Epidermal melanocyte (primary cell): ENCODE data around the gene SULT1C3.

Experiments used
- DNase-seq: peaks from one replicate; pipeline ENCODE4 v3.0.0; 2011; ENCODE audit warnings: low spot score; ENCODE audit not compliant: insufficient read length

The SULT1C3 gene

DNA sequence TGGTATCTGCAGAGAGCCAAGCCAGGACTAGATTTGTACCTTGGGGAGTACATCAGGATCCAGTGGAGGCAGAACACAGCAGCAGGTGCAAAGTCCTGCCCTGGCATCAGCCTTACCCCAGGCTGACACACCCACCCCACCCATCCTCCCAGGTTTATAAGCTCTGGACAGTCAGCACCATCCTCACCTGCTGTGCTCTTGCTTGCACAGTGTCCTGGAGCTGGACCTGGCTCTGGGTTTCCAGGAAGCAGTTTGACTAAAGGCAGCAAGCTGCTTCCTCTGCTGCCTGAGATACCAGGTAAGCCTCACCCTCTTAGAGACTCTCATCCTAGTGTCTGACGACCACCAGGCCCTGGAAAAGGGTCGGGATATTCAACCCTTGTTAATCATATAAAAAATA, at the start of gene SULT1C3:
SULT1C3 (plus strand) TSS at position 183 of the 400 bp plus-strand sequence. CDS start 7,227 bp downstream, outside the sequence.
- DNase-seq, result no peak

DNA sequence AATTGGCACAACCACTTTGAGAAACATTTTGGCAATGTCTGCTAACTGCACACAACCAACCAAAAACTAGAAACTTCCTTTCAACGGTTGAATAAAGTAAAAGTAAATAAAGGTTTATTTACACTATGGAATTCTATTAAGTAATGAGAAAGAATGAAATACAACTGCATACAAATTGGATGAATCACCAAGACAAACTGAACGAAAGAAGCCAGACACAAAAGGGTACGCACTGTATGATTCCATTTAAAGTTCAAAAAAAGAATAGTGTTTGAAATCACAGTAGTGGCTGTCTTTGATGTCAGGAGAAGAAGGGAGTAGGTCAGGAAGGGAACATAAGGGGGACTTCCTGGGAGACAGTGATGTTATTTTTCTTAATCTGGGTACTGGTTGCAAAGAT, 46.5 kb upstream of the SULT1C3 start:
- no peak for DNase-seq

DNA sequence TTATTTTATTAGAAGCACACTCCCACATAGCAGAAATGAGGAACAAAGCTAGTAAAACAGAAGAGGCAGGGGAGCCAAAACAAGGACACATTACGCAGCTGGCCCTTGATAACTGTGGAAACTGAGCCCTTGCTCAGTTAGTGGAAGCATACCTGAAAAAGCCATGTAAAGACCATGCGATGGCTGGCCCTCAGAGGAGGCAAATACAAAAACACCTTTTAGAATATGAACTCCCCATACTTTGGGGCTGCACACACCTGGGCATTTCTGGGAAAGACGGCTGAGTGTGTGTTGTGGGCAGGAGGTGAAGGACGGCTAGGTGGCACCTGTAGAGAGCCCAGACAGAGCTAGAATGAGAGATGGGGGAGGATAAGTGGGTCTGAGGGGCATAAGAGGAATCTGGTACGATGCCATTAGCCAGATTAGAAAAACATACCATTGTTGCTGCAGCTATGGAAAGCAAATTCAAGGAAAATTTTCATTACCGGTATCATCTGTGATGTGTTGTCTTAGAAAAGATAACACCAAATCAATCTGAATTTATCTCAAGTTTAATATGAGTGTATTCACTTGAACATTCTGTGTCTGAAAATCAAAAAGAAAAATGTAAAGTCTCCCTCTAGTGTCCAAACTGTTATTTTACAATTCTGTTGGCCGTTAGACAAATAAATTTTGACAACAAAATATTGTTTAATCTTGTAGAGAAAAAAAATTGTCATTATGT, 45.2 kb upstream of the SULT1C3 start:
- DNase-seq, result no peak

DNA sequence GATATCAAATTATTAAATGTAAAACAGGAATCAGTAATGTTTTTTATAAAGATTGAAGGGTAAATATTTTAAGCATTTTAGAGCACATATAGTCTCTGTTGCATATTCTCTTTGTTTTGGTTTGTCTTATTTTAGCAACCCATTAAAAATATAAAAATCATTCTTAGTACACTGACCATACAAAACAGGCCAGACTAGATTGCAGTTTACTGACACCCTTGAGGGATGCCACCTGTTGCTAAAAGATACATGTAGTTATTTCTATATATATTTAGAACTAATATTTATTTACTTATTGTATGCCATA, 44.7 kb upstream of the SULT1C3 start:
- no peak for DNase-seq

DNA sequence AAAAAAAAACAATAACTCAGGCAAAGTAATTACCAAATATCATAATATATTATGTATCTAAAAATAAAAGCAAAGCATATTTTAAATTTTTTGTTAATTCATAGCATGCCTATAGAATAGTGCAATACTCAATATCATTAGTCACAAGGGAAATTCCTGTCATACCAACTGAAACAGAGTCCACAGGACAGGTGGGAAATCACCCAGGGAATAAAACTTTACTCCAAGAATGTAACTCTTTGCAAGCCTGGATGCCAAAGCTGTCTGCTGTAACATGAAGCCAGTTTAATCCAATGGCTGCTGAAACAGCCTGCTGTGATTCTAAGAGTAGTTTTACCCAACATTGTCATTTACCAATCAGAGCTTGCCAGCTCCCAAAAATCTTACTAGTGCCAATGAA, 40.0 kb upstream of the SULT1C3 start:
- DNase-seq, result no peak

DNA sequence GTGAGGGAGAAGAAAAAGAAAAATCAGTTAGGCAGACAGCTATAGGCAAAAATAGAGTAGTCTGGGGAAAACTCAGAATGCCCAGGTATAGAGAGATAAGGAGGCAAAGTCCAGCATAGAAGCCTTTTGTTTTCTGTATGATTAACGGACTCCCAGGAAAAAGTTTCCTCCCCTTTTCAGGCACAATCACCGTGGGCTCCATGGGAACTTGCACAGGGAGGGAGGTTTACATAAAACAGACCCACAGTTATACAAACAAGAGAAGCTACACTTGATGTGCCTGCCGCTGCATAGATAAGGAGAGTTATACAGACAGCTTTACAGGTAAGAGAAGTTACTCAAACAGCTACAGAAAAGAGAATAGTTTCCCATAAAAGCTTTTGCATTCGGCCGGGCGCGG, 39.2 kb upstream of the SULT1C3 start:
- no peak for DNase-seq

DNA sequence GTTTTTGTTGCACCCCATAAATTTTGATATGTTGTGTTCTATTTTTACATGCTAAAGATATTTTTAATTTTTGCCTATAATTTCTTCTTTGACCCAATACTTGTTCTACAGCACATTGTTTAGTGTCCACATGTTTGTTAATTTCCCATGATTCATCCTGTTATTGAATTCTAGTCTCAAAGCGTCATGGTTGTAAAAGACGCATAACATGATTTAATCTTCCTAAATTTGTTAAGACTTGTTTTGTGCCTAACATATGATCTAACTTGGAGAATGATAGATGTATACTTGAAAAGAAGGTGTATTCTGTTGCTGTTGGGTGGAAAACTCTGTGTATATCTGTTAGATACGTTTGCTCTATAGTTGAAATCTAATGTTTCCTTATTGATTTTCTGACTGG, 27.1 kb upstream of the SULT1C3 start:
- DNase-seq, result no peak

DNA sequence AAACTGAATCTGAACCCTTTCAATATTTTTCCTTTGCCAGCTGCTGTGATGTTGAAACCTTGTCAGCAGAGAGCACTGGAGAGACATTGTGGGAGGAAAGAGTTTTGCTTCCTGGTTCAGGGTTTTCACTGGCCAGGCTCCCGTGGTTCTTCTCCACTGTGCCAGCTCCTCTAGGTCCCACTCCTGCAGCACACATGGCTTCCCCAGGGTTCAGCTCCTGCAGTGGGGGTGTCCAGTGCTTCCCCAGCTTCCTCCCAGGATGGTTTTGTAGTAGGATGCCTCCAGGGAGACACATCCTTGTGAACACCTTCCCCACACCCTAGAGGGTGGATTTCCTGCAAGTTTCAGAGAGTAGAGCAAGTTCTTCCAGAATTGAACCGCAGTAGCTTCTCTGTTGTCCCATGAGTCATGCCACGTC, 24.0 kb upstream of the SULT1C3 start:
- no peak for DNase-seq

DNA sequence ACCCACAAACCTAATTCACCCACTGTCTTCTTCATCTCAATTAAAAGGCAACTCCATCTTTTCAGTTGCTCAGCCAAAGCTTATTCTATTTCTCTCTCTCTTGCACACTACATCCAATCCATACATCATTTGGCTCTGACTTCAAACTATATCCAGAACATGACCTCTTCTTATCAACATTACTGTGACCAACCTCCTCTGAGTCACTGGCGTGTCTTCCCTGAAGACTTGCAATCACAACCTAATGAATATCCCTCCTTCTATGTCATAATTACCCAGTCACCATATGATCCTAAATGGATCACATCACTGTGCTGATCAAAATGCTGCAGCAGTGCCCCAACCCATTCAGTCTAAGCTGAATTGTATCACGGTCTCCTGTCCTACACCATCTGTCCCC, 22.6 kb upstream of the SULT1C3 start:
- no peak for DNase-seq

DNA sequence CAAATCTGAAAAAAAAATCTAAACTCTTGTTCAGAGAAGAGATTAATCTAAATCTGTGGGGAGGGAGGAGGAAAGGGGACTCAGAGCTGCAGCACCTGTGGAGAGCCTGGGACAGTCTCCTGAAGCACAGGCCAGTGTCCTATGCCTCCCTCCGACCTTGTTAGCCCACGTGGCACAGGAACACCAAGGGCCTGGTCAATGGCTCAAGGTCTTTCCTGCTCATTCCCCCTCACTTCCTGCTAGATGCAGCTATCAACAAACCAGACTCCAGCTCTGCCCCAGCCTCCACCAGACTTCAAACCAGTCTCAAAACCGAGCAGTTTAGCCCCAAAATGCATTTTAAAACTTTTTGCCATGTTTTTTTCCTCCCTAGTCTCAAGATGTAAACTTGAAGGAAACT, 20.1 kb upstream of the SULT1C3 start:
- DNase-seq, result no peak

DNA sequence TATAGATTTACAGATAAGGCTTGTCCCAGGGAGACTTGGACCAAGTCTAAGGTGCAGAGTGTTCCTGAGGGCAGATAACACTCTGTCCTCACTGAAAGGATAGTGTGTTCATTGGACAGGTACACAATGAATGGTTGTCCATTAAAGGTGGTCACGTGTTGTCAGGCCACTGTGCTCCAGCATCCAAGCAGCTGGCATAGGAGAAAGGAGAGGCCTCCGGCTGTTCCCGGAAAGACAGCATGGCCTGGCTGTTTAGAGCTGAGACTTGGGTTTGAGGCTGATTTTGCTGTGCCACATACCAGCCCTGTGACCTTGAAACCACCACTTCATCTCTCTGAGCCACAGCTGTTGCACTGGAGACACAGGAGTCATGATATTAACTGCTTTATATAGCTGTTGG, 19.6 kb upstream of the SULT1C3 start:
- DNase-seq, result no peak

DNA sequence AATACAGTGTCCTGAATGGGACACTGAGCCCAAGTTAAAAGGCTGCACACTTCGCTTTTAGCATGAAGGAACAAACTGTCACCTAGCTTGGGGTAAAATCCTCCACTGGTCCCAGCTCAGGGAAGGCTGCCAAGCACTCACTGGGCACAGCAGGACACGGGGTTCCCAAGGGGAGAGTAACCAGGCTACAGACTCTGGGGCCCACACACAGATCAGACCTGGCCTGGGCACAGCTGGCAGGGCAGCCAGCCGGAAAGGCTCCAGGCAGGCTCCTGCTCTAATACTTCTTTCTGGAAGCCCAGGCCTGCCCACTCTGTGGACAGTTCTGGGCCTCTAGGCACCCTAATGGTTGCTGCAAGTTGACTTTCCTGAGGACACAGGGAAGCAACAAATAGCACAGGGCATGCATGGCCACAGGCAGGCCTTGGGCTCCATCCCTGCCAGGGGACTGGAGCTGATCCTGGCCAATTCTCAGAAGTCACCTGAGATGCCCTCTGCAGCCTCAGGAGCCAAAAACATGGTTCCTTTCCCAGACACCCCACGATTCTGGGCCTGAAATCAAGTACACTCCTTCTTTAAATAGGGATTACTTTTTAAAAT, 18.7 kb upstream of the SULT1C3 start:
- DNase-seq, result no peak

DNA sequence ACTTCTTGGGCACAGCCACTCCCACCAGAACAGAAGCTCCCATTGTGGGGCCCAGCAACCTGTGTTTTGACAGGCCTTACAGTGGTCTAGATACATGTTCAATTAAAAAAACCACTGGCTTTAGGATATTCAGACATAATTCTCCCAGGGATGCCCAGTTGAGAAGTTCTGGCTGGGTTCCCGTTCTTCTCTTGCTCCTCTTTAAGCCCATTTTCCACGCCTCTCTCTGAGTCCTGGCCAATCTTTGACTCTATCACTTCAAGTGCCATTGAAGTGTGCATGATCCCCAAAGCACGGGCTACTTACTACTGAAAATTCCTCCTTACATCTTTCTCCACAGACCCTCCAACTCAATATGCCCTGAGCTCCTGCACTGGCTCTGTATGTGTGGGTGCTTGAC, 17.5 kb upstream of the SULT1C3 start:
- no peak for DNase-seq

DNA sequence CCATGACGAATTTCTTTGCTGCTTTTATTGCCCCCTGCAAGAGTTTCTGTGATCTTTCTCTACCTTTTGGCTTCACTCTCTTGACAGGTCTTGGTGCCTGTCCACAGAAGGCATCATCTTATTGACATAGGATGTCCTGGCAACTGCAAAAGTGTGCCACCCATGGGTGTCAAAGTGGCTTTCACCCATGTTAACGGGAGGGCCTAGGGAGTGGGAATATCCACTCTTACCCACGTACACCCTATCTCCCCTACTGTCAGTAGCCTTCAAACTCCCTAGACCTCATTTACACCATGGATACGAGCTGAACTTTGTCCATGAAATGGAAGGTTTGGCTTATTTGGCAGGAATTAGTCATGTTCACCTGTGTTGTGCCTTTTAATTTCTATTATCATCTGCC, 16.2 kb upstream of the SULT1C3 start:
- no peak for DNase-seq

DNA sequence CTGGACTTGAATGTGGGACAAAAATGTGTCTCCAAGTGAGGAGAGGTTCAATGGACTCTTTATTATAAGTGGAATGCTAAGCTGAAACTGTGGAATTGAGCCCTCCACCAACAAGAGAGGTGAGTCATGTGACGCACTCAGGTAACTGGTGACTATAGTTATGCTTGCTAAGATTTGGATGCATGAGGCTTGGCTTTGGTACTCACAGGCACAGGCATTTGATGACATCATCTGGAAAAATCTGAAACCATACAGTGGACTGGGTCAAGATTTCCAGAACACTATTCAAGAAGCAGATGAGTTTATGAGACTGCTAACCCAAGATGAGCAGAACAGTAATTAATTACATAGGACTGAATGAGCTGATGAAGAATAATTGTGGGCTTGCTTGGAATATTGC, 15.7 kb upstream of the SULT1C3 start:
- DNase-seq, result no peak

DNA sequence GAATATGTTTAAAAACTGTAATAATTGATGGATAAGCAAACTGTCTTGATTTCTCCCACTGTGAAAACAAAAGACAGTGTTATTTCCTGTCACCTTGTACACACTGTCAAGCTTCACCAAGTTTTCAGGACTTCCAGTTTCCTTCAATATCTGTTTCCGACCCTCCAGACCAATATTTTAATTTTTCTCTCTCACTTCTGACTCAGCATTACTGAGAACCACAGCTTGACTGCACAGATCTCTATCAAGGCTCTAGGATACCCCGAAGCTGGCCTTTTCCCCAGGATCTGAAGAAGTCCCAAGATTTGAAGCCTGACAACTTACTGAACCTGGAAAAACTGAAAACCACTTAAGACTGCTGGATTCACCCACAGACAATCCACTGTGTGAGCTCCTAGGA, 13.2 kb upstream of the SULT1C3 start:
- no peak for DNase-seq

DNA sequence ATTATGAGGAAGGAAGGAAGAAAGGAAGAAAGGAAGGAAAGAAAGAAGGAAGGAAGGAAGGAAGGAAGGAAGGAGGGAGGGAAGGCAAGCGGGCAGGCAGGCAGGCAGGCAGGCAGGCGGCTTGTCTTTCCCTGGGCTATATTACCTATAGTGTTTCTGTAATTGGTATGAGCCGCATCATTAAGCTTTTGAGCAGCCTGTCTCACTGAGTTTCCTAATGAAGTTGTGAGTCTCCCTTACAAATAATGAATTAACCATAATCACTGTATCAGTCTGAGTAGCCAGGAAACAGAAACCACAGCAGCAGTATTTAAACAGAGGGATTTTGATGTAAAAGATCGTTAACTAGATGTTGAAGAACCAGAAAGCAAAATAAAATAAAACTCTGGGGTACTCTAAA, 11.8 kb upstream of the SULT1C3 start:
- DNase-seq, result no peak

DNA sequence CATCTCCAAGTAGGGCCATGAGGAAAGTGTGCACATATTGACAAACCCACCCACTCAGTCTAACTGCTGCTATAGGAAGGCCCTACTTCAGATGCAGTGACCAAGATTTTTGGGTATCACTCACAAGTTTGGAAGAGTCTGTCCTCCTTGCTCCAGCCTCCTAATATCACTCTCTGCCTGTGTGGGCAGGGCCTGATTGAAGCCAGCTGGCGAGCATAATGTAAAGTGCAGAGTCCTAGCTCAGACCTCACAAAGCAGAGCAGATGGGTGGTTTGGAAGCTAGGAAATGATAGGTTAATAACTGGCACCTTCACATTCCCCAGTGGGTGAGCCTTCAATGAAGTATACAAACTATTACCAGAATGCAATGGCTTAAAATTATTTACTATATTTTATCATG, 11.2 kb upstream of the SULT1C3 start:
- no peak for DNase-seq

DNA sequence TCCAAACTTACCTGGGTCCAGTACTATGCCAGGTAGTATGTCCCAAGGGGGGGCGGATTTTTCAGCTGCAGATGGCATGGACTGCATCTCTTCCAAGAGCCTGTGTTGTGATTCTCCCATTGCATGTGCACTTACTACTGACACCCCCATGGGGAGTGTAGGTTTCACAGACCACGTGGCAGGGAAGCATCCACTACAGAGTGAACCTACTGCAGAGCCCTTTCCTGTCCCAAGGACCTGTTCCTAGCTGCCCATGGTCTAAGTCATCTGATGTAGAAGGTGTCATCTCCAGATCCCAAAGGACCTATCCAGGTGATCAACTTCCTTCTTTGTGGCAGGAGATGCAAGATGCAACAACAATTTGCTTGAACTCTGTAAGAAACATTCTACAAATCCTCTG, 9.9 kb upstream of the SULT1C3 start:
- no peak for DNase-seq

DNA sequence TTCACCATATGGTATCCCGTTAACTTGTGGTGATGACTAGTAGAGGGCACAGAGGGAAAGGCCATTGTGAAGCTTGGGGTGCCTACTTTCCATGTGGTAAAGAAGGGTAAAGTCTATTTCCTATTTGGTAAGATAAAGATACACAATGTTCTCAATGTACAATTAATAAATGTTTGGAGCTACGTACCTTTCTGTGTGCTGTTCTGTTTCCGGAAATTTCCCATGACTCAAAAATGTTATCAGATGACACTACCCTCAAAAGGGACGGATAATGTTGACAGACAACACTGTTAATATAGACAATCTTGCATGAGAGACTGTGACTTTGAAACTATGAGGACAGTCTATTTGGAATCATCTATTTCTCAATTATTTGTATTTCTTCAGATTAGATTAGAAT, 4.2 kb upstream of the SULT1C3 start:
- no peak for DNase-seq

DNA sequence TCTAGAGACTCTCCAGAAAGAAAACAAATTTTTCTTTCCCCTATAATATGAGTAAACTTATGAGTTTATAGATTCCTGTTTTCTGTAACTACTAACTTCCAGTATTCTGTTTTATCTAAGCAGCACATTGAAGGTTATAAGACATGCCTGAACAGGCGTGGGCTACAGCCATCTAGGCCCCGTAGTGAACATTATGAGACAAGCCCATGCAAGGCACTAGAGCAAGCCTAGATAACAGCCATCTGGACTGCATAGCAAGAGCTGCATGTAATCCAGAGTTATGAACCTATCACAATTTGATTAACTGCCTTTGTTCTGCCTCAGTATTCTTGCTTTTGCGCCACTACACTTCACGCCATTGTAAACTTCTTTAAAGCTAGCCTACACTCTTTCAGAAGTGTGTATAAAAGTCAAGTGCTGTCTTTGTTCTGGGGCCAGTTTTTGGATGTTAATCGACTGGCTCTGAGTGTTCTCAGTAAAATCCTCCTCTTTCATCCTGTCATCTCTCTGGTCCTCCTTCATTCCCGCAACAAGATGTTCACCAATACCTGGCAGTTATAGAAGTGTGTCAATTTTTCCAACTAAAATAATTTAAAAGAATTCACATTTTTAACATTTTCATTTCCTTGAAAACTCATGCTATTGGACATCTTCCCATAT, 3.0 kb upstream of the SULT1C3 start:
- no peak for DNase-seq

DNA sequence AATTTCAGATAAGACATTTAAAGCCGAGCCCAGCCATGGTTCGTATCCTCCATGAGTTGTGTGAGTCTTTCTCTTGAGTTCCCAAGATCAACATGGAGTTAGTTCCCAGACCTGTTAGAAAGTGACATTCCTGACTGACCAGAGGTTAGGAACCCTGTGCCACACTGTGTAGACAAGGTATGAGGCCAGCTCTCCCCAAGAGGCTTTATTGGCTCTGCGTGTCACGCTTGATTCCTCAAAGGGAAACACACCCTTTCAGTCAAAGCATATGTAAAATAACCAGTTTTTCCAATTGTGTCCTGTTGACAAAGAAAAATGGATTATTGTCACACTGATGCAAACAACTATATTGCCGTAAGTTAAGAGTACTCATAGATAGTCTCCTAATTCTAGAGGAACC, 1.2 kb downstream of the SULT1C3 start:
- DNase-seq, result no peak

DNA sequence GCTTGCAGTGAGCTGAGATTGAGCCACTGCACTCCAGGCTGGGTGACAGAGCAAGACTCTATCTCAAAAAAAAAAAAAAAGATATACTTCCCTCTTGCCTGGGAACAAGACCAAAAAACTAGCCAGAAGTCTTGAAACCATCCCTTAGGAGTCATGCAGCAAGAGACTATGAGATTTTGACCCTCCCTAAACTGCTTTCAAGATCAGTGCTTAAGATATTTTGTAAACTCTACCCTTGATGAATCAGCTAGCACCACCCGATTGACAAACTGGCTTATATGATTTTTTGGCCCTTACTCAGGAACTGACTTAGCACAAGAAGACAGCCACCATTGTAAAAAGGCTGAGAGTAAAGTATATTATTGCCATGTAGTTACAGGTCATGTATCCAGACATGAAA, 3.8 kb downstream of the SULT1C3 start:
- DNase-seq, result no peak
